T47D (cell line): Measurements from ENCODE around the gene FAM24A.
"Not testable (repeated sequence)": the region's sequence is repeated elsewhere in the genome, so short reads cannot be mapped to it uniquely, and the experiment has no call there.

Source experiments
- DNase-seq, 2 experiments: peaks; one replicate each; pipeline versions ENCODE4 v3.0.0 to v3.0.0-alpha.2; 2011 to 2012; ENCODE audit warnings: low read depth in 1 of 2, low spot score in 1 of 2
- JUND ChIP-seq: IDR thresholded peaks from 2 replicates; pipeline ENCODE4 v1.6.1; 2012; ENCODE audit warnings: low read depth
- in situ Hi-C: cut with HindIII; loops from 2 replicates; pipeline ENCODE4 v1.10.0; 2016; ENCODE audit warnings: low sequenced_read_pairs, low pct_unique_long_range_greater_than_20kb

FAM24A gene, protein sequence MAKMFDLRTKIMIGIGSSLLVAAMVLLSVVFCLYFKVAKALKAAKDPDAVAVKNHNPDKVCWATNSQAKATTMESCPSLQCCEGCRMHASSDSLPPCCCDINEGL

DNA sequence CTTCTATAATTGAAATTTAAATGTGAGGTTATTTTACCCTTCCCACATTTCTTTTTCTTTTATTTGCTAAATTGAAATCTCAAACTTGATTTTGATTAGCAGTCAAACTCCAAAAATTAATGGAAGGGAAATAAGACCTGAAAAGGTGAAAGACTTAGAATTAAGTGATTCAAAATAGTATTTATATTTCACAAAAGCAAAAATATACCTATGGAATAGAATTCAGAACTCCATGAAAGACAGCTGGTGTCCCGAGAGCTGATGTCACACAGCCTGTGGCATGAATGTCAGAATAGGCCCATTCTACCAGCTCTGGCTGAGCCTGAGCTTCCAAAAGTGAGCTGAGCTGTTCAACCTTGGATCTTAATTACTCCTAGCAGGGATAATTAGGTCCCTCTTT lies at the start of gene FAM24A:
TSS of gene FAM24A (plus strand) at position 301 of the 400 bp plus-strand sequence. CDS start 1,025 bp downstream, outside the sequence.
- TF ChIP-seq JUND = no peak
- no peak for DNase-seq
- in situ Hi-C loops = no loop called here

DNA sequence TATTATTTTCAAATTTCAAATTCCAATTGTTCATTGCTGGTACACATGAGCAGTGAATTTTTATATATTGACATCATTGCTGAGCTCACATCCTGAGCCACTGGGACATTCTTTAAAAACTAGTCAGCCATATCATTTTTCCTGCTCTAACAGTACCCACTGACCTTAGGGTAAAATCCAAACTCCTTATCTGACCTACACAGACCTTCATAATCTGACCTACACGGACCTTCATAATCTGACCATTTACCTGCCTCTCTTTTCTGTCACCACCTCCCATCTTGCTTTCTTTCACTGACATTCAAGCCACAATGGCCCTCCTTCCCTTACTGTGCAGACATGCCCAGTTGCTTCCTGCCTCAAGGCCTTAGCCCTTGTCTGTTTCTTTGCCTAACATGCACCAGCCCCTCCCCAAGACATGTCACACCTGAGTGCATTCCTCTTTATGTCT lies 48.7 kb upstream of the FAM24A start:
- no peak for TF ChIP-seq JUND
- in situ Hi-C loops = no loop called here
- no peak for DNase-seq

- in situ Hi-C loops = no loop called here
- no peak for DNase-seq
- TF ChIP-seq JUND = no peak
These were observed 46.9 kb upstream of the FAM24A start for GRCh38 chr10:122863216-122864193.

DNA sequence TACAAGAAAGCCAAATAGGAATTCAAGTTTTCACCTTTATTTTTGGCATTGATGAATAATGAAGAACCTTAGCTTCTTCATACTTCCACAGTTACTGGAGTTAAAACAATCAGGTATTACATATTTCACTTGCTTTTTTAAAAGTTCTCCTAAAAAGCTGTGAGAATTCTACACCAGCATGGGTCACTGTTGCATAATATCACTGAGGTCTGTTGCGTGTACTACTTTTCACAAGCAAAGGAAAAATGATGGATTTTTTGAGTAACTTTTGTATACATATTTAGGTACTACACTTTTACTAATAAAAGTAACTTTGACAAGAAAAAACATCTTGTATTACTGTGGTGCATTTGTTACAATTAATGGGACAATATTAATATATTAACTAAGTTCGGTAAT lies 46.2 kb upstream of the FAM24A start:
- no peak for TF ChIP-seq JUND
- DNase-seq = no peak
- in situ Hi-C loops = no loop called here

DNA sequence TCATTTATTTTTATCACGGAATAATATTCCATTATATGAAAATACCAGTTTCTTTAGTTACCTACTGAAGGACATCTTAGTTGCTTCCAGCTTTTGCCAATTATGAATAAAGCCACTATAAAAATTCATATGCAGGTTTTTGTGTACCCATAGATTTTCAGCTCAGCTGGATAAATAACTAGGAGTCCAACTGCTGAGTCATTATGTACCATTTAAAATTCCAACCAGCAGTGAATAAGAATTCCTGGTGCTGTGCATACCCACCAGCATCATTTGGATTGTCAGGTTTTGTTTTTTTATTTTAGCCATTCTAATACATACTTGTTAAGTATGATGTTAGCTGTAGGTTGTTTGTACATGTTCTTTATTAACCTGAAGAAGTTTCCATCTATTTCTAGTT lies 45.5 kb upstream of the FAM24A start:
- peak in 1 of 2 experiments; percentile 53 for DNase-seq
- in situ Hi-C loops = no loop called here

DNA sequence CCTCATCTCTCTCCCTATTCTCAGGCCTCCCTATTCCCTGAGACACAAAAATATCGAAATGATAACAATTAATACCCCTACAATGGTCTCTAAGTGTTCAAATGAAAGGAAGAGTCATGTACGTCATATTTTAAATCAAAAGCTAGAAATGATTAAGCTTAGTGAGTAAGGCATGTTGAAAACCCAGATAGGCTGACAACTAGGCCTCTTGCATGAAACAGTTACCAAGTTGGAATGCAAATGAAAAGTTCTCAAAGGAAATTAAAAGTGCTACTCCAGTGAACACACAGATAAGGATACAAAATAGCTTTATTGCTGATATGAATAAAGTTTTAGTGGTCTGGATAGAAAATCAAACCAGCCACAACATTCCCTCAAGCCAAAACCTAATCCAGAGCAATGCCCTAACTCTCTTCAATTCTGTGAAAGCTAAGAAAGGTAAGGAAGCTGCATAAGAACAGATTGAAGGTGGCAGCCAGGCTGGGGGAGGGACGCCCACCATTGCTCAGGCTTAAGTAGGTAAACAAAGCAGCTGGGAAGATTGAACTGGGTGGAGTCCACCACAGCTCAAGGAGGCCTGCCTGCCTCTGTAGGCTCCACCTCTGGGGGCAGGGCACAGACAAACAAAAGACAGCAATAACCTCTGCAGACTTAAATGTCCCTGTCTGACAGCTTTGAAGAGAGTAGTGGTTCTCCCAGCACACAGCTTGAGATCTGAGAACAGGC lies 43.5 kb upstream of the FAM24A start:
- DNase-seq, in situ Hi-C loops: not testable (repeated sequence)

More for the DNA sequence above, 45.5 kb upstream of the FAM24A start:
- peak; percentile 57 for TF ChIP-seq JUND

GRCh38 chr10:122868768-122869167 lies 41.6 kb upstream of the FAM24A start:
- in situ Hi-C loops, DNase-seq: not testable (repeated sequence)

GRCh38 chr10:122871947-122872346 lies 38.5 kb upstream of the FAM24A start:
- DNase-seq, in situ Hi-C loops: not testable (repeated sequence)

DNA sequence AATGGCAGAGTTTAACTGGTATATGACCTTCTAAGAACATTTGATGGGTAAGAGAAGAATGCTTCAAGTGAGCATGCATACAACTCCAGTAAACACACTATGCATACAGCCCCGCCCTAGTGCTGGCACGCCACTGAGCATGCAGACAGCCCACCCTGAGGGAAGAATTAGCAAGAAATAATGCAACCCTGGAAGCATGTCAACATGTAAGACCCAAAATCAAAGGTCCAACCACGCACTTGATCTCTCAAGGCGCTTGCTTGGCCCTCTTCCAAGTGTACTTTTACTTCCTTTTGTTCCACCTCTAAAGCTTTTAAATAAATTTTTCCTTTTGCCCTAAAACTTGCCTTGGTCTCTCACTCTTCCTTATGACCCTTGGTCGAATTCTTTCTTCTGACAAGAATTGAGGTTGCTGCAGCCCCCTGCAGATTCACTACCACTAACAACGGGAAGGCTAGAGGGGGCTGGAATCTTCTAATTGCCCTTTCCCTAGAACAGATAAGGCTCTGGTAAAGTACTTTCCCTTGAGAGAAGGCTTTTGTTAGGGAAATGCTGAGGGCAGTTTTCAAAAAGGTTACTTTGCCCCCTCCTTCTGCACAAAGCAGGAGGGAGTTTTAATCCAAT lies 34.5 kb upstream of the FAM24A start:
- no peak for TF ChIP-seq JUND
- in situ Hi-C loops = no loop called here
- DNase-seq = no peak

- in situ Hi-C loops = no loop called here
- DNase-seq = no peak
- TF ChIP-seq JUND = no peak
These were observed 33.9 kb upstream of the FAM24A start for GRCh38 chr10:122876467-122876855.

DNA sequence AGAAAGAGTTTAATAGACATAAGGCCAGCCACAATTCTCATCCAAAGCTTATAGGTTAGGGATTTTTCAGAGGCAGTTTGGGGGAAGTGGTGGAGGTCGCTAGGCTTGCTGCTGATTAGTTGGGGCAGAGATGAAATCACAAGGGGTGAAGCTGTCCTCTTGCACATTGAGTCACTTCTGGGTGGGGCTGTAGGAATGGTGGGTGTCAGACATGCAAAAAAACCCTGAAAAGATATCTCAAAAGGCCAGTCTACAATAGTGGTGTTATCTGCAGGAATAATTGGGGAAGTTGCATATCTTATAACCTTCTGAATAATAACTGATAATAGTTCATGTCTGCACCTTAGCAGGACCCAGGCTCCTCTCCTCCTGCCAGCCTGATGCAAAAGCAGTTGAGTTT lies 33.1 kb upstream of the FAM24A start:
- TF ChIP-seq JUND = no peak
- DNase-seq = no peak
- in situ Hi-C loops = no loop called here

DNA sequence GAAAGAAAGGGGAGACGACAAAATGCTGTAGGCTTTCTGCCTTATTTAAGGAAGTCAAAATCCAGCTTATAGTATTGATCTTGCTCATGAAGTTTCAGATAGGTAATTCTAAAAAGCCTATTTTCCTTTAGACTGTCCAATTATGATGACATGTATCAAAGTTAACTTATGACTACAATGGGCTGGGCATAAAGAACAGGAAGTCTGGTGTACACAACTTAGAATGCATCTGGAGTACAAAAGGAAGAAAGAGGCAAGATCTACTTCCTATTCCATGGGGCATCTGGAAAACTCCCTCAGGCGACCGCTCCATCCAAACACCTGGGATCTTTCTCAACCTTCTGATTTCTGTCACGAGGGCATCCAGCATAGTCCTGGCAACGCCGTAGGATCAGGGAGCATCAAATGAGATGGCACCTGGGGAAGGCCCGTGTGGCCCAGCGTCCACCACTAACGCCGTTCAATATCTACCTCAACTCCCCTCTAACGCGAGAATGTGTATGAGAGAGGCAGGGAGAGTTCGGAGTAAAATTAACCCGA lies 31.5 kb upstream of the FAM24A start:
- DNase-seq = no peak
- in situ Hi-C loops = no loop called here
- TF ChIP-seq JUND = no peak
